ENCODE results near the gene TTBK2.

GRCh38 chr15:42691770-42692169, 228.8 kb downstream of the TTBK2 start:
- TF ChIP-seq EZH2 (IDR thresholded peaks at IDR 0.05; ENCODE audit: low read length): no peak
- no peak for TF ChIP-seq CTCF (optimal IDR thresholded peaks at IDR 0.05 in 1 of 3, IDR thresholded peaks at IDR 0.05 in 1 of 3, conservative IDR thresholded peaks at IDR 0.05 in 1 of 3; ENCODE audit: extremely low read depth in 1 of 3, insufficient read depth in 2 of 3, low read length in 3 of 3)

Data from keratinocyte (primary cell).